Stimulated activated CD8-positive, alpha-beta memory T cell treated with anti-CD3 and anti-CD28 coated beads, Interleukin-15, amount 100 ng/mL, for 48 hours (primary cell): ENCODE measurements around the gene OS9.
A peak's percentile ranks its signal among the peaks of the same experiment; 100 is the strongest.

ENCODE experiments used
- DNase-seq, 2 donors: peaks; one replicate each; pipeline ENCODE4 v3.0.0-alpha.2; 2020; ENCODE audit warnings: low read depth in 2 of 2

OS9 gene

GRCh38 chr12:57737467-57738460 is 43.8 kb downstream of the OS9 start:
- DNase-seq = no peak

- DNase-seq = no peak
These were observed 44.8 kb downstream of the OS9 start, which contains the start of gene AGAP2 for GRCh38 chr12:57738661-57739237. Gene AGAP2 (minus strand): TSS chr12:57738742. CDS start chr12:57738246, 496 bp downstream.

GRCh38 chr12:57739387-57739786 is 45.5 kb downstream of the OS9 start:
- DNase-seq = no peak

- no peak for DNase-seq
These were observed 46.1 kb downstream of the OS9 start for GRCh38 chr12:57739914-57740538.

GRCh38 chr12:57740656-57741412 is 46.9 kb downstream of the OS9 start:
- peak; percentile 68 to 73 for DNase-seq

GRCh38 chr12:57741413-57741789 is 47.5 kb downstream of the OS9 start:
- DNase-seq = no peak

GRCh38 chr12:57741844-57742738 is 48.2 kb downstream of the OS9 start:
- DNase-seq = peak; percentile 73 to 76

- DNase-seq = no peak
These were observed 49.8 kb downstream of the OS9 start for GRCh38 chr12:57743769-57744168.

- DNase-seq = peak in 1 of 2 donors; percentile 42
These were observed 50.4 kb downstream of the OS9 start for GRCh38 chr12:57744194-57744776.

GRCh38 chr12:57744777-57745484 is 51.0 kb downstream of the OS9 start, which contains the start of gene TSPAN31:
Gene TSPAN31 (plus strand): TSS chr12:57745039. CDS start chr12:57745155, 116 bp downstream.
- DNase-seq = peak; percentile 88 to 90

GRCh38 chr12:57745485-57745881 is 51.6 kb downstream of the OS9 start:
- DNase-seq = no peak

GRCh38 chr12:57746025-57746424 is 52.1 kb downstream of the OS9 start:
- no peak for DNase-seq

- no peak for DNase-seq
These were observed 55.1 kb downstream of the OS9 start for GRCh38 chr12:57749061-57749460.

- DNase-seq = no peak
These were observed 56.9 kb downstream of the OS9 start for GRCh38 chr12:57750561-57751431.

GRCh38 chr12:57751432-57751787 is 57.5 kb downstream of the OS9 start:
- DNase-seq = no peak

GRCh38 chr12:57751788-57752667 is 58.1 kb downstream of the OS9 start, which contains the start of gene CDK4:
Gene CDK4 (minus strand): TSS chr12:57752310. CDS start chr12:57751717, 593 bp downstream.
- peak; percentile 97 to 99 for DNase-seq

GRCh38 chr12:57752668-57753000 is 58.7 kb downstream of the OS9 start:
- DNase-seq = no peak
